HG03460 (cell line): ENCODE measurements around the gene EIF6.
A peak's percentile ranks its signal among the peaks of the same experiment; 100 is the strongest.

Experiments
- ATAC-seq: cut with Tn5 transposase; IDR thresholded peaks from one replicate; pipeline ENCODE4 v1.9.1; 2021; ENCODE audit not compliant: unreplicated experiment

EIF6 gene

GRCh38 chr20:35295674-35296073 is 11.1 kb upstream of the EIF6 start:
- no peak for ATAC-seq

- no peak for ATAC-seq
Observed at GRCh38 chr20:35295058-35295457, 10.5 kb upstream of the EIF6 start.

DNA sequence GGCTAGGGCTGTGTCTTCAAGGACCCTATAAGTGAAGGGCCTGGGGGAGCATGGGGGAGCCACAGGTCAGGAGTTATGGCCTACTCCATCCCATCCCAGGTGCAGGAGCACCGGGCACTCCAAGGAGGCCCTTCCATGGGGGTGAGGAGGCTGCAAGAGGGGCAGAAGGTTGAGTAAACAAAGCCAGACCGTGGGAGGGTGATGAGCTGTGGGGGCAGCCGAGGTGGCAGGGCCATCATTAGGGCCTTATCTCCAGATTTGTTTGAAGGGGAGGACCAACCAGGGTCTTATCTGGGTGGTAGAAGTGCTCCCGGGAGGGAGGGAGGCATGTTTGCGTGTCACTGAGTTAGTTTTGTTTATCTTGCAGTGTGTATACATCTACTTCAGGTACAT is 9.7 kb upstream of the EIF6 start:
- no peak for ATAC-seq

GRCh38 chr20:35293303-35294292 is 9.0 kb upstream of the EIF6 start:
- ATAC-seq: no peak

- no peak for ATAC-seq
Observed at GRCh38 chr20:35292504-35293285, 8.1 kb upstream of the EIF6 start.

GRCh38 chr20:35291654-35292503 is 7.3 kb upstream of the EIF6 start, which contains the start of gene FAM83C:
Gene FAM83C, minus strand, starts transcription at chr20:35292425. Its CDS starts 121 bp downstream, at chr20:35292304.
- no peak for ATAC-seq

GRCh38 chr20:35290887-35291417 is 6.4 kb upstream of the EIF6 start:
- no peak for ATAC-seq

GRCh38 chr20:35290186-35290886 is 5.8 kb upstream of the EIF6 start:
- ATAC-seq: no peak

DNA sequence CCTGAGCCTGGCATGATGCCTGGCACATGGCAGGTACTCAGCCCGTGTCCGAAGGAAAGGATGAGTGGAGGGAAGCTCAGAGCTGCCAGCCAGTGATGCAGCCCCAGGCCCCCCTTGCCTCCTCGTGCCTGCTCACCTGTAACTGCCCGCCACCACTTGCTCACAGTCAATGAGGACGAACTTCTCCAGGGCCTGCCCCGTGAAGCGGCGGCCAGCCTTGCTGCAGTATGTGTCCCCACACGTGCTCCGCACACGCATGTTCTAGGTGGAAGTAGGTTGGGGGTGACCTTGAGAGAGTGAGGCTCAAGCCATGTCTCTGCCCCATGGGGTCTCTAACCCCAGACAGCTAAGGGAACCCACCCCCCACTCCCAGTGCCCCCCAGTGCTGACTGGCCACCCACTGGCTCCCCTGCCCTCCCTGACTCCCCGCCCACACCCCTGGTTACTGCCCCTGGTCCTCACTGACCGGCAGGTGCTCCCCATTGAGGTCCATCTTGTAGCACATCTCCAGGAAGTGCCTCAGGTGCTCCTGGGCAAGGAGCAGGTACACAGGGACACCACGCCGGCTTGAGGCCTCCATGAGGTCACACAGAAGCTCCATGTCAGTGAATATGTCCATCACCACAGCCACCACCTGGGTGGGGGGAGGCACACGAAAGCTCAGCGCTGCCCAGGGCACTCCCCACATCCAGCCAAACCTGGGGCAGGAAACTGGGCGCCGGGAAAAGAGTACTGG is 3.9 kb upstream of the EIF6 start:
- ATAC-seq: no peak

DNA sequence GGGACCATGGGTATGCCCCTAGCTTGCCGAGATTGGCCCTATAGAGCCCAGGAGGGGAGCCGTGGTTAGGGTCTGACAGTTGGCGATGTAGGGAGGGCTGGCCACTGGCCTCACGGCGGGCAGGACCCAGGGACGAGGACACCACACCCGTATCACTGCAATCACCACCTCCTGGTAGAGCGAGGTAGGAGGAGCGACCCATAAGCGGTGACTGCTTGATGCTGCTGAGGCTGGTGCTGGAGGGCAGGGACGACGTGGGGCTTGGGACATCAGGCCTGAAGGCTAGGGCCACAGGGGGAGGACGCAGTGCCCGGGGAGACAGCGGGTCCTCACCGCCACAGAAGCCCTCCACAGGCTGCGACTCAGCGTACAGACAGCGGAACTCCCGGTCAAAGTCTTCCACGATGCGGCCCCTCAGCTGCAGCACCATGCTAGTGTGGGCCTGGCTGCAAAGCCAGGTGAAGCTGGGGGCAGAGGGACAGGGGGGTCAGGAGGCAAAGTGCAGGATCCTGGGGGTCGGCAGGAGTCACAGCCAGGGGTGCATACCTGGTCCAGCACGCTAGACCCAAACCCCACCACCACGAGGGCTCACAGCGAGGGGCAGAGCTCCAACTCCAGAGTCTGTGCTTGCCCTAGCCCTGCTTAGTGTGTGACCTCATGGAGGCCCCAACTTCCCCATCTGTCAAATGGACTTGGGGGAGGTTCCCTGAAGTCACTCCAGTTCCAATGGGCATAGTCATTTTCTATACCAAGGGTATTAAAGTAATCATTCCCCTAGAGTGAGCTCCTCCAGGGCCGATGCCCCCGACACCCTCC is 3.1 kb upstream of the EIF6 start:
- no peak for ATAC-seq

GRCh38 chr20:35286899-35287508 is 2.4 kb upstream of the EIF6 start:
- ATAC-seq: no peak

- ATAC-seq: no peak
Observed at GRCh38 chr20:35286077-35286898, 1.7 kb upstream of the EIF6 start.

- ATAC-seq: no peak
Observed at GRCh38 chr20:35285806-35286076, 1.2 kb upstream of the EIF6 start.

DNA sequence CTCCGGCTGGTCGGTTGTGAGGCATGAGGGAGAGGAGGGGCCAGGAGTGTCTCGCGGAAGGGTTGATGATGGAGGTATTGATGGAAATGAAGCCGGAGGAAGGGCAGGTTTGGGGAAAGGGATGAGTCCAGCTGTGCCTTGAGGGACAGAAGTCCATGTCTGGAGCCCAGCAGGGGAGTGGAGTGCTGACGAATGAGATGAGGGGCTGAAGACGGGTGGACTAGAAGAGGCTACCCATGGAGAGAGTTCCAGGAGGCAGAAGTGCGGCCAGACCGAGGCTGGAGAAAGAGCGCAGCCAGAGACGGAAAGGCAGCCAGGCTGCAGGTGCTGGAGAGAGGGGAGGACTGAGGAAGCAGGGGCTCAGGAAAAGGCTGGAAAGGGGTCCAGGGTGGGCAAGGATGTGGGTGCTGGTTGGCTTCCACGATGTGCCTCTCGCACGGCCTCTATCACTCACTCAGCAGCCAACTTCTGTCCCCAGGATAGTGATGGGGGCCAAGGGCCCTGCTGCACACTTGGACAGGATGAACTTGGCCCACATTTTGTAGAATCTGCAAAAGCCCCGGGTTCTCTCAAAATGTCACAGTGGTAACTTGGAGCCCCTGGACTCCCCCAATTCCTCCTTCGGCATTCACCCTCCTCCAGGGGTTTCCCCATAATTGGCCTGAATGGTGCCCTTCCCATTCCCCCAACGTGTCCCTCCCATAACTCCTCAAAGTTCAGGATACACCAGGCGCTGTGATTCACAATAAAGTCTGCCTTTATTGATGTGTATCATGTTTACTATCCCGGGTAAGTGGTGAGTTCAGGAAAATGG is 627 bp upstream of the EIF6 start:
- ATAC-seq: peak; percentile 7

- ATAC-seq: no peak
Observed at GRCh38 chr20:35283441-35284266, 918 bp downstream of the EIF6 start.
